Activated T-helper 17 cell treated with anti-CD3 and anti-CD28 coated beads, Interleukin-2, amount 50 U/mL, for 72 hours (primary cell): ENCODE measurements around the gene TRIM2. TPM values are rescaled to one million over a fixed set of nuclear protein-coding genes. Genes with fewer than 3 reads are reported as not detected.

Experiments
- ATAC-seq: fragments of 150-1000 bp; cut with Tn5 transposase; replicated peaks from 2 replicates; pipeline ENCODE4 v1.10.0; 2021; ENCODE audit warnings: mild to moderate bottlenecking, moderate library complexity
- H3K27ac Mint-ChIP-seq: one replicate; pipeline ENCODE4 v1.8.0; 2022; ENCODE audit warnings: mixed read lengths
- H3K27me3 Mint-ChIP-seq: one replicate; pipeline ENCODE4 v1.8.0; 2022; ENCODE audit warnings: mixed read lengths
- H3K36me3 Mint-ChIP-seq: one replicate; pipeline ENCODE4 v1.8.0; 2022; ENCODE audit warnings: low read depth, mild to moderate bottlenecking, mixed read lengths
- H3K4me1 Mint-ChIP-seq: one replicate; pipeline ENCODE4 v1.8.0; 2022; ENCODE audit warnings: mixed read lengths
- H3K4me3 Mint-ChIP-seq: one replicate; pipeline ENCODE4 v1.8.0; 2022; ENCODE audit warnings: mild to moderate bottlenecking, mixed read lengths
- H3K9me3 Mint-ChIP-seq: one replicate; pipeline ENCODE4 v1.8.0; 2022; ENCODE audit warnings: mixed read lengths
- total RNA-seq, 2 donors: library from RNA; stranded (reverse); gene quantifications; one replicate each; pipeline ENCODE4 v1.2.3, GENCODE V29; 2022

Gene TRIM2
- total RNA-seq, 2 donors from 2014 or later: 1.0 to 1.6 TPM

GRCh38 chr4:153260553-153261300 lies 56.5 kb downstream of the TRIM2 start:
- no peaks in the 10 kb centered on the region for H3K27me3 Mint-ChIP-seq
- H3K36me3 Mint-ChIP-seq: no peaks in the 10 kb centered on the region
- no peak overlapping the region for H3K4me3 Mint-ChIP-seq
- no peaks in the 10 kb centered on the region for H3K4me1 Mint-ChIP-seq
- no peak overlapping the region for H3K27ac Mint-ChIP-seq
- H3K9me3 Mint-ChIP-seq: no peaks in the 10 kb centered on the region
- no peak for ATAC-seq

DNA sequence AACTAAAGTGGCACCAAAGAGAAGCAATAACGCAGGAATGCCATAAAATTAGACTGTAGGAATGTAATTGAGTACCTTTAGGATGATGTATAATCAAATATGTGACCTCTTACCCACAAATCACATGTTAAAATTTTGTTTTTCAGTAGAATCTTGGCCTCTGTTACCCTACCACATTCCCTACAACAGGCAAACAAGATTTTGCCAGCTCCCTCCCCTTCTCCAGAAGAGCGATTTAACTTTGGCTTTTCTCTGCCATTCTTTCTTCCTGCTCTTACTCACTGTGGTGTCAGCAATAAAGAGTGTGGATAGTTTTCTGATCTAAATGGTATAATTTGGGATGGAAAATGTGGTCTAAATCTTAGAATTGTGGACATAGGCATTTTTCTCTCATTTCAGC lies 57.2 kb downstream of the TRIM2 start:
- no peaks in the 10 kb centered on the region for H3K4me1 Mint-ChIP-seq
- no peak overlapping the region for H3K27ac Mint-ChIP-seq
- H3K4me3 Mint-ChIP-seq: no peak overlapping the region
- no peaks in the 10 kb centered on the region for H3K27me3 Mint-ChIP-seq
- no peaks in the 10 kb centered on the region for H3K36me3 Mint-ChIP-seq
- no peaks in the 10 kb centered on the region for H3K9me3 Mint-ChIP-seq
- no peak for ATAC-seq

DNA sequence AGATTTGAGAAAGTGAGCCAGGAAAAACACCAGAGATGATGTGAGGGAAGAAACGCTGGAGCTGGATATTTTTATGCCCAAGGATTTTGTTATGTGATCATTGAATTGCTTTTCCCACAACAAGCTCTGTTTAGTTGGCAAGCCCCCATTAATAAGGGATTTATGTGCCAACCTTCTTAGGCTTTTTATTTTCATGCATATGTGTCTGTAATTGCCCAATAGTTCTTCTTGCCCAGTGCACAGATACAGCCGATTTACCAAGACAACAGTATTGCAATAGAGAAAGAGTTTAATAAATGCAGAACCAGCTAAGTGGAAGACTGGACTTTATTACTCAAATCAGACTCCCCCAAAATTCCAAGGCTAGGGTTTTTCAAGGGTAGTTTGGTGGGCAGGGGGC lies 57.7 kb downstream of the TRIM2 start:
- H3K4me3 Mint-ChIP-seq: no peak overlapping the region
- no peak overlapping the region for H3K27ac Mint-ChIP-seq
- no peak for ATAC-seq

GRCh38 chr4:153265306-153266047 lies 61.2 kb downstream of the TRIM2 start:
- peak; percentile 40 for ATAC-seq
- no peak overlapping the region for H3K4me3 Mint-ChIP-seq

More for the DNA sequence above, 57.7 kb downstream of the TRIM2 start:
- Mint-ChIP-seq H3K27me3 (no peaks in the 10 kb centered on the region), H3K36me3 (no peaks in the 10 kb centered on the region), H3K4me1 (no peaks in the 10 kb centered on the region), H3K9me3 (no peaks in the 10 kb centered on the region)

DNA sequence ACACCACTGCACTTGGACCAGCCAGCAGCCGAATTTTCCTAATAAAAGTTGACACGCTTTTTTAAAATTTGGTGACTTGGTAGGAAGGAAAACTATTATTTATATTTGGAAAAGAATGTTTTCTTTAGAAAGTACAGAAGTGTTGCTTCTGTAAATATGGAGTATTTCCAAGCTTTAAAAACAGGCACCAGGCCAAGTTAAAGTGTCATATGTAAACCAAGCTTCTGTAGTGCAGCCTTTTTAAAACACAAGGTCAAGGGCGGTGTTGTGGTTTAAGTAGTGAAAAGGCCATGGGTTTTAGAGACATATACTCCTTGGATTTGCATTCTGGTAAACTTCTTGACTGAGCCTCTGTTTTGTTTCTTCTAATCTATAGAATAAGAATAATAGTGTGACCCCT lies 62.7 kb downstream of the TRIM2 start:
- Mint-ChIP-seq H3K4me3 (no peak overlapping the region), H3K27me3 (no peaks in the 10 kb centered on the region)
- ATAC-seq: no peak

More at GRCh38 chr4:153265306-153266047, 61.2 kb downstream of the TRIM2 start:
- H3K36me3 Mint-ChIP-seq: no peaks in the 10 kb centered on the region
- no peaks in the 10 kb centered on the region for H3K27me3 Mint-ChIP-seq
- H3K4me1 Mint-ChIP-seq: peaks cover 6% of the 10 kb centered on the region
- H3K9me3 Mint-ChIP-seq: no peaks in the 10 kb centered on the region
- H3K27ac Mint-ChIP-seq: no peak overlapping the region

GRCh38 chr4:153267890-153268289 lies 63.6 kb downstream of the TRIM2 start:
- Mint-ChIP-seq H3K27ac (peak overlapping the region; percentile 39), H3K36me3 (no peaks in the 10 kb centered on the region), H3K9me3 (no peaks in the 10 kb centered on the region), H3K4me3 (peak overlapping the region; percentile 34), H3K4me1 (peaks cover 6% of the 10 kb centered on the region), H3K27me3 (no peaks in the 10 kb centered on the region)
- ATAC-seq: no peak

More for the DNA sequence above, 62.7 kb downstream of the TRIM2 start:
- peaks cover 6% of the 10 kb centered on the region for H3K4me1 Mint-ChIP-seq
- H3K36me3 Mint-ChIP-seq: no peaks in the 10 kb centered on the region
- no peaks in the 10 kb centered on the region for H3K9me3 Mint-ChIP-seq
- no peak overlapping the region for H3K27ac Mint-ChIP-seq

- Mint-ChIP-seq H3K9me3 (no peaks in the 10 kb centered on the region), H3K27ac (peak overlapping the region; percentile 39), H3K27me3 (no peaks in the 10 kb centered on the region), H3K4me1 (peaks cover 6% of the 10 kb centered on the region), H3K36me3 (no peaks in the 10 kb centered on the region), H3K4me3 (peak overlapping the region; percentile 34)
- ATAC-seq: no peak
These were observed 64.1 kb downstream of the TRIM2 start for GRCh38 chr4:153268295-153268694.

GRCh38 chr4:153269218-153269990 lies 65.2 kb downstream of the TRIM2 start:
- Mint-ChIP-seq H3K4me3 (no peak overlapping the region), H3K27me3 (no peaks in the 10 kb centered on the region), H3K4me1 (peaks cover 6% of the 10 kb centered on the region), H3K27ac (no peak overlapping the region), H3K36me3 (no peaks in the 10 kb centered on the region), H3K9me3 (no peaks in the 10 kb centered on the region)
- no peak for ATAC-seq

DNA sequence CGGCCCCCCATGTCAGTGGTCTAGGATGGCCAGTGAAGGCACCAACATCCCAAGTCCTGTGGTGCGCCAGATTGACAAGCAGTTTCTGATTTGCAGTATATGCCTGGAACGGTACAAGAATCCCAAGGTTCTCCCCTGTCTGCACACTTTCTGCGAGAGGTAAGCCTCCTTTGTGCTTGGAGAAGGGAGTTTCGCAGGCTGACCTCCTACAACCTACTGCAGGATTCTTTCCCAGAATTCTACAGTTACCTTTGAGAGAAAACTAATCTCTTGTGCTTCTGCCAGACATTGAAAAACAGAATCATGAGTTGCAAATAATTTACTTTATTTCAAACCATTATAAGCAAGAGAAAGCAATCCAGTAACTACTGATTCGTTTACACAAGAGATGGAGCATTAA lies 66.1 kb downstream of the TRIM2 start:
- no peak for ATAC-seq
- Mint-ChIP-seq H3K4me3 (no peak overlapping the region), H3K27ac (no peak overlapping the region), H3K9me3 (no peaks in the 10 kb centered on the region), H3K36me3 (no peaks in the 10 kb centered on the region), H3K4me1 (peaks cover 6% of the 10 kb centered on the region), H3K27me3 (no peaks in the 10 kb centered on the region)

GRCh38 chr4:153271820-153272219 lies 67.6 kb downstream of the TRIM2 start:
- no peak overlapping the region for H3K4me3 Mint-ChIP-seq
- no peaks in the 10 kb centered on the region for H3K9me3 Mint-ChIP-seq
- peaks cover 6% of the 10 kb centered on the region for H3K4me1 Mint-ChIP-seq
- no peak for ATAC-seq
- H3K36me3 Mint-ChIP-seq: no peaks in the 10 kb centered on the region
- H3K27ac Mint-ChIP-seq: no peak overlapping the region
- no peaks in the 10 kb centered on the region for H3K27me3 Mint-ChIP-seq

DNA sequence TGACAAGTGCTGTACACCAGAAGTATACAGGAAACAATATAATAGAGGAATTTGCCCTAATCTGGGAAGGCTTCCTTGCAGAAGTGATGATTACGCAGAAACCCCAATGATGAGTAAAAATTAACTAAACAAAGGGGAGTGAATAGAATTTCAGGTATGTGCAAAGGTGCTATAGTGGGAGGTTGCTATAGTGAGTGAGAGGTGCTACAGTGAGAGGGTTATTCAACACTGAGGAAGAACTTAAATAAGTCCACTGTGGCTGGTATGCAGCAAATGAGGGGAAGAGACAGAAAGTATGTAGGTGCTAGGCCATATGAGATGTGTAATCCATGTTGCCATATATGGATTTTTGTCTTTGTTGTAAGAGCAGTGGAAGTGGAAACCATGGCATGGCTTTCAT lies 69.5 kb downstream of the TRIM2 start:
- H3K4me1 Mint-ChIP-seq: peaks cover 6% of the 10 kb centered on the region
- no peaks in the 10 kb centered on the region for H3K36me3 Mint-ChIP-seq
- no peaks in the 10 kb centered on the region for H3K9me3 Mint-ChIP-seq
- no peak for ATAC-seq
- H3K27me3 Mint-ChIP-seq: no peaks in the 10 kb centered on the region
- H3K4me3 Mint-ChIP-seq: no peak overlapping the region
- no peak overlapping the region for H3K27ac Mint-ChIP-seq

GRCh38 chr4:153274967-153275366 lies 70.7 kb downstream of the TRIM2 start:
- no peak overlapping the region for H3K4me3 Mint-ChIP-seq
- H3K36me3 Mint-ChIP-seq: no peaks in the 10 kb centered on the region
- no peaks in the 10 kb centered on the region for H3K9me3 Mint-ChIP-seq
- H3K4me1 Mint-ChIP-seq: peaks cover 6% of the 10 kb centered on the region
- H3K27me3 Mint-ChIP-seq: no peaks in the 10 kb centered on the region
- no peak overlapping the region for H3K27ac Mint-ChIP-seq
- peak; percentile 49 for ATAC-seq

- Mint-ChIP-seq H3K36me3 (no peaks in the 10 kb centered on the region), H3K4me1 (peaks cover 6% of the 10 kb centered on the region), H3K9me3 (no peaks in the 10 kb centered on the region), H3K4me3 (no peak overlapping the region), H3K27me3 (no peaks in the 10 kb centered on the region), H3K27ac (no peak overlapping the region)
- ATAC-seq: no peak
These were observed 71.4 kb downstream of the TRIM2 start for GRCh38 chr4:153275380-153276276.

- Mint-ChIP-seq H3K4me3 (peak overlapping the region; percentile 25), H3K27ac (peak overlapping the region; percentile 53), H3K27me3 (no peaks in the 10 kb centered on the region), H3K9me3 (no peaks in the 10 kb centered on the region), H3K36me3 (no peaks in the 10 kb centered on the region), H3K4me1 (peaks cover 6% of the 10 kb centered on the region)
- no peak for ATAC-seq
These were observed 72.7 kb downstream of the TRIM2 start for GRCh38 chr4:153276971-153277370.
